ENCODE measurements around the gene LDAH.

The LDAH gene

DNA sequence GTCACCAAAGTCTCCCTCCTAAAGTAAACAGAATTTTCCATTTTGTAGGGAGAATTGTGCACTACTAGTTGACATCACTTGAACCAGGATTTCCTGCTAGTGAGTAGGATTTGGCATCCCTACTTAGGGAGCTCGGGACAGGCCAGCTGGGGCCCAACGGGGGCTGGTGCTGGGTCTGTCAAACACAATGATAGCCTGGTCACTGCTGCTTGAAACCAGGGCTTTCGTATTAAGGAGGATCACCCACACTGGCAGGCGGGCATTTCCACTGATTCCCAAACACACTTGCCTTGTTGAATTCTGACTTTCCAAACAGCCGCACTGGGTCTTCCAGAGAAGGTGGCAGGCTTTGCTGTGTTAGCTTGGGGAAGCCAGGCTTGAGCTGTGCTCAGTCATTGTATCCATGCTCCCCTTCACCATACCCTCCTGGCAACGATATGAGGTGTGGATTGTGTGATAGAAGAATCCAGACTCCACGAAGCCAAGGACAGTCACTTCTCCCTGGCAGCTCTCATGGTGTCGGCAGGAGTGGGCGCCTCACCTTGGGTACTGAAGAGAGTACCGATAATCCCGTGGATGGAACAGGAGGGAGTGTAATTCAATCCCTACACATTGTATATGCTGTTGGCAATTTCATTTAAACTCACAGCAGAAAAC lies 148.5 kb downstream of the LDAH start:
- Histone ChIP-seq H3K9me3 (ENCODE audit: control insufficient read depth, low read length) (no peaks in the 10 kb centered on the region), H3K9ac (no peak overlapping the region), H3K27ac (no peak overlapping the region), H2AFZ (no peak overlapping the region), H3K4me1 (no peaks in the 10 kb centered on the region), H3K4me3 (ENCODE audit: low read depth, low read length) (no peak overlapping the region), H3K4me2 (ENCODE audit: low read length) (no peak overlapping the region), H3K36me3 (ENCODE audit: control insufficient read depth, insufficient read depth, low read length) (no peaks in the 10 kb centered on the region), H3K79me2 (no peaks in the 10 kb centered on the region), H3K27me3 (ENCODE audit: control insufficient read depth, insufficient read depth, low read length) (peaks cover 10% of the 10 kb centered on the region)
- TF ChIP-seq, protein P1, sequence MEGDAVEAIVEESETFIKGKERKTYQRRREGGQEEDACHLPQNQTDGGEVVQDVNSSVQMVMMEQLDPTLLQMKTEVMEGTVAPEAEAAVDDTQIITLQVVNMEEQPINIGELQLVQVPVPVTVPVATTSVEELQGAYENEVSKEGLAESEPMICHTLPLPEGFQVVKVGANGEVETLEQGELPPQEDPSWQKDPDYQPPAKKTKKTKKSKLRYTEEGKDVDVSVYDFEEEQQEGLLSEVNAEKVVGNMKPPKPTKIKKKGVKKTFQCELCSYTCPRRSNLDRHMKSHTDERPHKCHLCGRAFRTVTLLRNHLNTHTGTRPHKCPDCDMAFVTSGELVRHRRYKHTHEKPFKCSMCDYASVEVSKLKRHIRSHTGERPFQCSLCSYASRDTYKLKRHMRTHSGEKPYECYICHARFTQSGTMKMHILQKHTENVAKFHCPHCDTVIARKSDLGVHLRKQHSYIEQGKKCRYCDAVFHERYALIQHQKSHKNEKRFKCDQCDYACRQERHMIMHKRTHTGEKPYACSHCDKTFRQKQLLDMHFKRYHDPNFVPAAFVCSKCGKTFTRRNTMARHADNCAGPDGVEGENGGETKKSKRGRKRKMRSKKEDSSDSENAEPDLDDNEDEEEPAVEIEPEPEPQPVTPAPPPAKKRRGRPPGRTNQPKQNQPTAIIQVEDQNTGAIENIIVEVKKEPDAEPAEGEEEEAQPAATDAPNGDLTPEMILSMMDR (IDR thresholded peaks at IDR 0.05), result no peak

DNA sequence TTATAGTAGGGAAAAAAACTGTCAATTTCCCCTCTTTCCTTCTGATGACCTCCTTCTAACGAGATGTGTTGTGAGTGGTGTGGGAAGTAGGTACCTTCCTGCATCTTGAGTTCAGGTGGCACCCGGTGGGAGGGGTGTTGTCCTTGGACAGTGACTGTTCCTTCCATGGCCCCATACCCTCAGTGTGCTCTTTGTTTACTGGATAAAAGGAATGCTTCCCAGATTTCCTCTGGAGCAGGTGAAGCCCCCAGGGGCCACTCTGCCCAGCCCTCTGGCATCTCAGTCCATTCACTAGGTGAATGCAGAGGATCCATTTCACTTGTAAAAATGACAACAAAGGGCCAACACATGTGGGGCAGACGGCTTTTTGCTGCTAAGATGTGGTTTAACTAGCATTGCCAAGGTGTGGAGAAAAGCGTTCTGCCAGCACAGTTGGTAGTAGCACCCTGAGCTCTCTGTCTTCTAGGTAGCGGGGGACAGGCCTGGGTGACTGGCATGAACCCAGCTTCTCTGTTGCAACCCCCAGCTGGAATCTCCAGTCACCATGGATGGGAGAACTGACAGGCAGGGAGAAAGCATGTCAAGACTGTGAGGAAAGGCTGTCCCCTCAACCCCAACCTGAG lies 149.1 kb downstream of the LDAH start:
- H2AFZ ChIP-seq, result no peak overlapping the region
- H3K4me2 ChIP-seq (ENCODE audit: low read length), result no peak overlapping the region
- no peaks in the 10 kb centered on the region for H3K4me1 ChIP-seq
- H3K9ac ChIP-seq, result no peak overlapping the region
- TF ChIP-seq, protein P1 (IDR thresholded peaks at IDR 0.05), result no peak
- H3K79me2 ChIP-seq, result no peaks in the 10 kb centered on the region
- H3K9me3 ChIP-seq (ENCODE audit: control insufficient read depth, low read length), result no peaks in the 10 kb centered on the region
- H3K27me3 ChIP-seq (ENCODE audit: control insufficient read depth, insufficient read depth, low read length), result peaks cover 10% of the 10 kb centered on the region
- H3K4me3 ChIP-seq (ENCODE audit: low read depth, low read length), result no peak overlapping the region
- no peaks in the 10 kb centered on the region for H3K36me3 ChIP-seq (ENCODE audit: control insufficient read depth, insufficient read depth, low read length)
- no peak overlapping the region for H3K27ac ChIP-seq

DNA sequence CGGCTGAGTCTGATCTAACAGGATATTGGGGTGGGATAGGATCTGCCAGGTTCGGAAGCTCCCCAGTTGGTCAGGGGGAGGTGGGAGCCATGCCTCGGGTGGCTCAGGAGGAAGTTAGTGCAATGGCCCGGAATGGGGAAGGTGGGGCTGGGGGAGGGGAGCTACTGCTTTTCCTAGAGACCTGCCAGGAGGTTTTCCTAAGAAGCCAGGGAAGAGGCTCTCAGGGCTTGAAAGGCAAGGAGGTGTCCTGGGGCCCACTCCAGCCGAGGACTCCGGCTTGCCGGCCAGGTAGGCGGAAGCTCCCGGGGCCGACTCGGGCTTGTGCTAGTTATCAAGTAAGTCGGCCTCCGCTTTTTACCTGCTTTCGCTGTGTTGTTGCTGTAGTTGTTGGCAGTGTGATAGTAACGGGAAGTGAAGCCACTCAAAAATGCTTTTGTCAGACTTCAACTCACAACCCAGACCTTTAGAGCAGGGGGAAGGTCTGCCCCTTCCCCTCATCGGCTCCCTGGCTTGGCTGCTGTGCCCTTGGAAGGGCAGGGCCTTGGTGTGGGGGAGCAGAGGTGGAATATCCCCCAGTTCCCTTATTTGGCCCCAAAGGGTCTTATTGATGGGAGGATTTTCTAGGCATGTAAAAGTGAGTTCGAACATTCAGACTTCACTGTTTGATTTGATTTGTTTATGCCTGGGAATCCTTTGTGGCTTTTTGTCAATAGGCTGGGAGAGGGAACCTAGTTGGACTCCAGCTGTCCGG lies 150.5 kb downstream of the LDAH start:
- TF ChIP-seq, protein P1 (IDR thresholded peaks at IDR 0.05), result no peak
- H3K9ac ChIP-seq, result no peak overlapping the region
- H3K36me3 ChIP-seq (ENCODE audit: control insufficient read depth, insufficient read depth, low read length), result no peaks in the 10 kb centered on the region
- no peaks in the 10 kb centered on the region for H3K79me2 ChIP-seq
- no peak overlapping the region for H3K4me3 ChIP-seq (ENCODE audit: low read depth, low read length)
- peaks cover 3% of the 10 kb centered on the region for H3K4me1 ChIP-seq
- no peaks in the 10 kb centered on the region for H3K9me3 ChIP-seq (ENCODE audit: control insufficient read depth, low read length)
- H2AFZ ChIP-seq, result no peak overlapping the region
- no peak overlapping the region for H3K27ac ChIP-seq
- H3K27me3 ChIP-seq (ENCODE audit: control insufficient read depth, insufficient read depth, low read length), result peaks cover 10% of the 10 kb centered on the region
- no peak overlapping the region for H3K4me2 ChIP-seq (ENCODE audit: low read length)

DNA sequence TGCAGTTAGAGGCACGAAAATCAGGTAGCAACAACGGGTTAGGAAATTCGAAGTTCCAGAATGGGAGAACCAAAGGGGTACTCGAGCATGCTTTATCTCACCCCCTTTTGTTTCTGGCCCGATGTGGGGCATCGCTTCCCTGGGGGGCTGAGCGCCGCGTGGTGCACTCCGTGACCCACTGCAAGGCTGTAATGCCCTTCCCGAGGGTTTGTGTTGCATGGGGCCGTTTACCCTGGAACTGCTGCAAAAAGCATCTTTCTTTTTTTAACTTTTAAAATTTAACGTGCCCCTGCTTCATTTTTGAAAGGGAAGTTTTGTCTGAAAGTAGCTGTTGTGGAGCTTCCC lies 151.2 kb downstream of the LDAH start:
- H3K4me3 ChIP-seq (ENCODE audit: low read depth, low read length), result no peak overlapping the region
- TF ChIP-seq, protein P1 (IDR thresholded peaks at IDR 0.05), result no peak
- peaks cover 3% of the 10 kb centered on the region for H3K4me1 ChIP-seq

More for the DNA sequence above, 151.2 kb downstream of the LDAH start:
- no peak overlapping the region for H3K27ac ChIP-seq
- H3K79me2 ChIP-seq, result no peaks in the 10 kb centered on the region
- no peak overlapping the region for H3K9ac ChIP-seq
- H3K4me2 ChIP-seq (ENCODE audit: low read length), result no peak overlapping the region
- H3K27me3 ChIP-seq (ENCODE audit: control insufficient read depth, insufficient read depth, low read length), result peaks cover 10% of the 10 kb centered on the region
- no peaks in the 10 kb centered on the region for H3K36me3 ChIP-seq (ENCODE audit: control insufficient read depth, insufficient read depth, low read length)
- H3K9me3 ChIP-seq (ENCODE audit: control insufficient read depth, low read length), result no peaks in the 10 kb centered on the region
- no peak overlapping the region for H2AFZ ChIP-seq

Data from parathyroid adenoma (tissue), 2 donors.